A673 (cell line): ENCODE results near the gene RCAN3. TPM values are rescaled to one million over a fixed set of nuclear protein-coding genes. Genes with fewer than 3 reads are reported as not detected.

Experiments used
- BruUV-seq: library from RNA; stranded (reverse); fragments of 400-500 nt; replicated peaks from 2 replicates; lab custom pipeline; 2021; lab: Mats Ljungman, UMichigan
- CTCF ChIA-PET: fragments of 300-600 bp; sonication (Branson Sonifier 250); formaldehyde crosslinking; loops from one replicate; lab custom pipeline; 2022; ENCODE audit warnings: antibody characterized with exemption; lab: Charles Lee
- POLR2A ChIA-PET: fragments of 300-600 bp; sonication (Branson Sonifier 250); formaldehyde crosslinking; loops from one replicate; lab custom pipeline; 2022; ENCODE audit warnings: antibody characterized with exemption; ENCODE audit not compliant: low non-redundant PET; lab: Charles Lee
- DNase-seq: peaks from one replicate; pipeline ENCODE4 v3.0.0-alpha.2; 2015; ENCODE audit warnings: low spot score
- H3K27ac ChIP-seq: fragments of 200-600 bp; sonication (generic); 2 replicates; pipeline ENCODE4 v1.5.1; 2016; ENCODE audit warnings: mixed run types, low read depth, mild to moderate bottlenecking, mixed read lengths, antibody characterized with exemption, low read length; ENCODE audit not compliant: poor library complexity, severe bottlenecking
- H3K27me3 ChIP-seq: fragments of 200-600 bp; sonication (generic); replicated peaks from 2 replicates; pipeline ENCODE4 v1.6.1; 2017; ENCODE audit warnings: mixed run types, low read depth, mild to moderate bottlenecking, mixed read lengths, antibody characterized with exemption, low read length; ENCODE audit not compliant: insufficient read depth, poor library complexity
- H3K36me3 ChIP-seq: fragments of 200-600 bp; sonication (generic); 2 replicates; pipeline ENCODE4 v1.6.1; 2016; ENCODE audit warnings: mixed run types, mild to moderate bottlenecking, mixed read lengths, antibody characterized with exemption, low read length; ENCODE audit not compliant: insufficient read depth, poor library complexity, severe bottlenecking
- H3K4me1 ChIP-seq: fragments of 200-600 bp; sonication (generic); 2 replicates; pipeline ENCODE4 v1.6.1; 2017; ENCODE audit warnings: mixed run types, mild to moderate bottlenecking, mixed read lengths, antibody characterized with exemption, low read length; ENCODE audit not compliant: insufficient read depth, poor library complexity, severe bottlenecking
- H3K4me3 ChIP-seq: fragments of 200-600 bp; sonication (generic); 2 replicates; pipeline ENCODE4 v1.5.1; 2016; ENCODE audit warnings: low read depth, mixed run types, mild to moderate bottlenecking, mixed read lengths, low read length; ENCODE audit not compliant: poor library complexity, severe bottlenecking
- H3K9me3 ChIP-seq: fragments of 200-600 bp; sonication (generic); 2 replicates; pipeline ENCODE4 v1.6.1; 2016; ENCODE audit warnings: mixed run types, low read depth, mild to moderate bottlenecking, mixed read lengths, antibody characterized with exemption, low read length; ENCODE audit not compliant: poor library complexity, severe bottlenecking
- EZH2 ChIP-seq: fragments of 200-600 bp; sonication (generic); IDR thresholded peaks from 2 replicates; pipeline ENCODE4 v1.6.1; 2017; ENCODE audit warnings: borderline replicate concordance, low read depth, mild to moderate bottlenecking, mixed read lengths, antibody characterized with exemption, low read length; ENCODE audit not compliant: poor library complexity, severe bottlenecking
- intact Hi-C: fragments of 100-400 bp; cut with micrococcal nuclease; formaldehyde crosslinking; loops from one replicate; pipeline ENCODE4 v1.10.0; 2022; ENCODE audit not compliant: unreplicated experiment
- total RNA-seq: library from RNA; stranded (reverse); gene quantifications from 2 replicates; pipeline ENCODE4 v1.2.3, GENCODE V29; 2021
- TF ChIP-seq, protein P1 (sequence below): fragments of 300-800, 200-600 bp; sonication (generic); conservative IDR thresholded peaks from 2 replicates; pipeline ENCODE4 v1.5.1; 2017; ENCODE audit warnings: low read depth, mild to moderate bottlenecking, antibody characterized with exemption, low read length, moderate library complexity, mixed read lengths

Gene RCAN3
- total RNA-seq, 1 experiment from 2014 or later: 7.4 TPM

- Histone ChIP-seq H3K4me1 (no peaks in the 10 kb centered on the region), H3K36me3 (no peaks in the 10 kb centered on the region), H3K9me3 (no peaks in the 10 kb centered on the region), H3K27me3 (no peaks in the 10 kb centered on the region), H3K4me3 (no peak overlapping the region), H3K27ac (no peak overlapping the region)
- no peak for DNase-seq
- ChIA-PET CTCF (no interaction called here), POLR2A (no interaction called here)
- intact Hi-C loops: no loop called here
- TF ChIP-seq, protein P1, sequence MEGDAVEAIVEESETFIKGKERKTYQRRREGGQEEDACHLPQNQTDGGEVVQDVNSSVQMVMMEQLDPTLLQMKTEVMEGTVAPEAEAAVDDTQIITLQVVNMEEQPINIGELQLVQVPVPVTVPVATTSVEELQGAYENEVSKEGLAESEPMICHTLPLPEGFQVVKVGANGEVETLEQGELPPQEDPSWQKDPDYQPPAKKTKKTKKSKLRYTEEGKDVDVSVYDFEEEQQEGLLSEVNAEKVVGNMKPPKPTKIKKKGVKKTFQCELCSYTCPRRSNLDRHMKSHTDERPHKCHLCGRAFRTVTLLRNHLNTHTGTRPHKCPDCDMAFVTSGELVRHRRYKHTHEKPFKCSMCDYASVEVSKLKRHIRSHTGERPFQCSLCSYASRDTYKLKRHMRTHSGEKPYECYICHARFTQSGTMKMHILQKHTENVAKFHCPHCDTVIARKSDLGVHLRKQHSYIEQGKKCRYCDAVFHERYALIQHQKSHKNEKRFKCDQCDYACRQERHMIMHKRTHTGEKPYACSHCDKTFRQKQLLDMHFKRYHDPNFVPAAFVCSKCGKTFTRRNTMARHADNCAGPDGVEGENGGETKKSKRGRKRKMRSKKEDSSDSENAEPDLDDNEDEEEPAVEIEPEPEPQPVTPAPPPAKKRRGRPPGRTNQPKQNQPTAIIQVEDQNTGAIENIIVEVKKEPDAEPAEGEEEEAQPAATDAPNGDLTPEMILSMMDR: no peak
- TF ChIP-seq EZH2: no peak
- BruUV-seq: no TSS peak
These were observed 3.2 kb downstream of the RCAN3 start for GRCh38 chr1:24505816-24506215.

DNA sequence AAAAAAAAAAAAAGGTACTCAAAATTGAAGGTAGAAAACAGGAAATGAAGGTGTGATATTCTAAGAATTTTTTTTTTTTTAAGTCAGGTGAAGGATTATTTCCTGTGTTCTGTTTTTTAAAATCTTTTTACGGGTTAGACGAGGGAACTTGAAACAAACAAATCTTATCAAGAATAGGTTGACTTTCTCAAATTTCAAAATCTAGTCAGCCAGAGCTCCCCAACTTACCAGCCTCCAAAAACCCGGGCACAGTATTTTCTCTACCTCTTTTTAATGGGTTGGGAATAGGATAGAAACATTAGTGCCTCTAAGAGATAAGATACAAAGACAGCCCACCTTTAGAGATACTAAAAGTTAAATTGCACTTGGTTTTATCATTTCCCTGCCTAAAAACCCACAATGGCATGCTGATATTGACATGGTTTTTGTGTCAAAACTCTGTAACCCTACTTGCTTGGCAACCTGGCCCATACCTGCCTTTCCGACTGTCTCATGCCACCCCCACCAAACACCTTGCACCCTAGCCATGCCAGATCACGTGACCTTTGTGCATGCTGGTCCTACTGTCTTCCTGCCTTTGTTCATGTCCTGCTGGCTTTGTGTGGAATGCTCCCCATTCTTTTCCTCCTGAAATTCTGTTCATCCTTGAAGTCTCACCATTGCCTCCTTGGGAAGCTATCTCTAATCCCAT lies 4.2 kb downstream of the RCAN3 start:
- CTCF ChIA-PET: no interaction called here
- BruUV-seq: no TSS peak
- H3K27me3 ChIP-seq: no peaks in the 10 kb centered on the region
- DNase-seq: no peak
- no peak overlapping the region for H3K4me3 ChIP-seq
- TF ChIP-seq EZH2: no peak
- TF ChIP-seq, protein P1: no peak
- H3K36me3 ChIP-seq: no peaks in the 10 kb centered on the region
- no peaks in the 10 kb centered on the region for H3K9me3 ChIP-seq
- intact Hi-C loops: no loop called here
- POLR2A ChIA-PET: no interaction called here
- no peaks in the 10 kb centered on the region for H3K4me1 ChIP-seq
- no peak overlapping the region for H3K27ac ChIP-seq

DNA sequence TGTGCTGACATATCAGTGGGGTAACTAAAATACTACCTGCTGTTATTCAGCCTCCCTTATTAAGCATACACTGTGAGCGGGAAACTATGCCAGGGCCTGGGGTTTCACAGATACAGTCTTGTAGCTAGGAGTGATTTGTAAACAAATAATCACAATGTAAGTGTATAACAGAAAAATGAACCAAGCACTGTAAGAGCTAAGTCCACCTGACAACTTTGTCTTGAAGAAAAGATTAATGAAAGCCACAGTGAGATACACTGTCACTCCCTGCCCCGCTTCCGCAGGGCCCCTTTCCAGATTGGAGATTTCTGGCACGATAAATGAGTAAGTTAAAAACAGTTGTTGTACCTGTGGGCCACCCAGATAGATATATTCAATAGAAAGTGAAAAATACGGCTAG lies 4.8 kb downstream of the RCAN3 start:
- TF ChIP-seq, protein P1: no peak
- TF ChIP-seq EZH2: no peak
- no peaks in the 10 kb centered on the region for H3K27me3 ChIP-seq

More for the DNA sequence above, 4.8 kb downstream of the RCAN3 start:
- ChIA-PET POLR2A (no interaction called here), CTCF (no interaction called here)
- H3K4me1 ChIP-seq: no peaks in the 10 kb centered on the region
- DNase-seq: no peak
- H3K36me3 ChIP-seq: no peaks in the 10 kb centered on the region
- intact Hi-C loops: no loop called here
- no TSS peak for BruUV-seq
- H3K9me3 ChIP-seq: no peaks in the 10 kb centered on the region
- H3K4me3 ChIP-seq: no peak overlapping the region
- H3K27ac ChIP-seq: no peak overlapping the region
